WTC11 (cell line): ENCODE data around the gene GALNTL6. TPM values are rescaled to one million over a fixed set of nuclear protein-coding genes. Genes with fewer than 3 reads are reported as not detected.
A peak's percentile ranks its signal among the peaks of the same experiment; 100 is the strongest.
"Not testable (repeated sequence)": the region's sequence is repeated elsewhere in the genome, so short reads cannot be mapped to it uniquely, and the experiment has no call there.

Source experiments
- ATAC-seq: fragments of 200-7000 bp; cut with Tn5 transposase; 2 replicates; pipeline ENCODE4 v1.10.0; 2021; ENCODE audit warnings: mild to moderate bottlenecking, moderate library complexity
- CTCF ChIA-PET: fragments of 300-600 bp; sonication (Branson Sonifier 250); formaldehyde crosslinking; loops from one replicate; lab custom pipeline; 2021; ENCODE audit warnings: antibody characterized with exemption; lab: Charles Lee
- POLR2A ChIA-PET: fragments of 350-600 bp; sonication (Branson Sonifier 250); formaldehyde crosslinking; loops from one replicate; lab custom pipeline; 2021; ENCODE audit warnings: antibody characterized with exemption; lab: Charles Lee
- DNase-seq: peaks from one replicate; pipeline ENCODE4 v3.0.0; 2021; ENCODE audit warnings: low spot score
- H3K27ac Mint-ChIP-seq: 2 replicates; pipeline ENCODE4 v1.8.0; 2021; ENCODE audit warnings: mixed read lengths
- H3K27me3 Mint-ChIP-seq: 2 replicates; pipeline ENCODE4 v1.8.0; 2021; ENCODE audit warnings: low read depth, mild to moderate bottlenecking, moderate library complexity, mixed read lengths
- H3K36me3 Mint-ChIP-seq: 2 replicates; pipeline ENCODE4 v1.8.0; 2021; ENCODE audit warnings: mixed read lengths
- H3K4me1 Mint-ChIP-seq: 2 replicates; pipeline ENCODE4 v1.8.0; 2022; ENCODE audit warnings: mixed read lengths
- H3K4me3 Mint-ChIP-seq: 2 replicates; pipeline ENCODE4 v1.8.0; 2021; ENCODE audit warnings: mild to moderate bottlenecking, moderate library complexity, mixed read lengths
- H3K9me3 Mint-ChIP-seq: 2 replicates; pipeline ENCODE4 v1.8.0; 2021; ENCODE audit warnings: mixed read lengths
- ATF1 ChIP-seq: sonication (generic); formaldehyde crosslinking; IDR thresholded peaks from 2 replicates; pipeline ENCODE4 v1.8.1; 2023; ENCODE audit warnings: mild to moderate bottlenecking, moderate library complexity, missing genetic modification reagents
- CBFB ChIP-seq: sonication (generic); formaldehyde crosslinking; IDR thresholded peaks from 2 replicates; pipeline ENCODE4 v1.8.1; 2022; ENCODE audit warnings: mild to moderate bottlenecking, low read depth, missing genetic modification reagents
- HMGA2 ChIP-seq: fragments of 250-450 bp; sonication (Bioruptor Pico); IDR thresholded peaks from 2 replicates; pipeline ENCODE4 v1.4.0; 2021; ENCODE audit warnings: mild to moderate bottlenecking, moderate library complexity
- IRF2 ChIP-seq: sonication (generic); formaldehyde crosslinking; IDR thresholded peaks from 2 replicates; pipeline ENCODE4 v1.8.0; 2022; ENCODE audit warnings: low read depth, missing genetic modification reagents, borderline replicate concordance
- JAZF1 ChIP-seq: fragments of 250-450 bp; sonication (Bioruptor Pico); IDR thresholded peaks from 2 replicates; pipeline ENCODE4 v1.9.0; 2021; ENCODE audit warnings: moderate library complexity, mild to moderate bottlenecking, inconsistent platforms
- MXD4 ChIP-seq: fragments of 250-450 bp; sonication (Bioruptor Pico); IDR thresholded peaks from 2 replicates; pipeline ENCODE4 v1.8.0; 2021; ENCODE audit warnings: mild to moderate bottlenecking, moderate library complexity, borderline replicate concordance
- NR1H2 ChIP-seq: sonication (generic); formaldehyde crosslinking; IDR thresholded peaks from 2 replicates; pipeline ENCODE4 v1.9.0; 2021; ENCODE audit warnings: mild to moderate bottlenecking, moderate library complexity, missing genetic modification reagents
- NR2C2 ChIP-seq: sonication (generic); formaldehyde crosslinking; IDR thresholded peaks from 2 replicates; pipeline ENCODE4 v1.8.0; 2022; ENCODE audit warnings: mild to moderate bottlenecking, missing genetic modification reagents
- TCF7 ChIP-seq: sonication (generic); formaldehyde crosslinking; IDR thresholded peaks from 2 replicates; pipeline ENCODE4 v1.8.0; 2022; ENCODE audit warnings: mild to moderate bottlenecking, low read depth, missing genetic modification reagents, moderate library complexity
- TEAD1 ChIP-seq: sonication (generic); formaldehyde crosslinking; IDR thresholded peaks from 2 replicates; pipeline ENCODE4 v1.8.0; 2022; ENCODE audit warnings: mild to moderate bottlenecking, missing genetic modification reagents
- ZNF232 ChIP-seq: sonication (generic); formaldehyde crosslinking; IDR thresholded peaks from 2 replicates; pipeline ENCODE4 v1.8.0; 2022; ENCODE audit warnings: mild to moderate bottlenecking, missing genetic modification reagents
- ZNF263 ChIP-seq: sonication (generic); formaldehyde crosslinking; IDR thresholded peaks from 2 replicates; pipeline ENCODE4 v1.8.1; 2022; ENCODE audit warnings: low read depth, mild to moderate bottlenecking, moderate library complexity, missing genetic modification reagents
- ZNF317 ChIP-seq: sonication (generic); formaldehyde crosslinking; IDR thresholded peaks from 2 replicates; pipeline ENCODE4 v1.8.1; 2023; ENCODE audit warnings: low read depth, mild to moderate bottlenecking, moderate library complexity, missing genetic modification reagents, borderline replicate concordance
- total RNA-seq: library from RNA; stranded (reverse); gene quantifications from 3 replicates; pipeline ENCODE4 v1.2.3, GENCODE V29; 2021
- TF ChIP-seq, protein P1 (sequence below): sonication (generic); formaldehyde crosslinking; IDR thresholded peaks from 2 replicates; pipeline ENCODE4 v1.8.1; 2022; ENCODE audit warnings: low read depth, missing genetic modification reagents, borderline replicate concordance
- TF ChIP-seq, protein P2 (sequence below): sonication (generic); formaldehyde crosslinking; IDR thresholded peaks from 2 replicates; pipeline ENCODE4 v1.8.0; 2022; ENCODE audit warnings: mild to moderate bottlenecking, missing genetic modification reagents
- TF ChIP-seq, protein P3 (sequence below): sonication (generic); formaldehyde crosslinking; IDR thresholded peaks from 2 replicates; pipeline ENCODE4 v1.8.1; 2023; ENCODE audit warnings: mild to moderate bottlenecking, missing genetic modification reagents, moderate library complexity
- TF ChIP-seq, protein P4 (sequence below): fragments of 200-600 bp; IDR thresholded peaks from 2 replicates; pipeline ENCODE4 v1.8.0; 2022; ENCODE audit warnings: antibody characterized with exemption
- TF ChIP-seq, protein P5 (sequence below): sonication (generic); formaldehyde crosslinking; IDR thresholded peaks from 2 replicates; pipeline ENCODE4 v1.8.0; 2022; ENCODE audit warnings: mild to moderate bottlenecking, missing genetic modification reagents

GALNTL6 gene
- total RNA-seq, 1 experiment from 2014 or later, result 0.24 TPM

DNA sequence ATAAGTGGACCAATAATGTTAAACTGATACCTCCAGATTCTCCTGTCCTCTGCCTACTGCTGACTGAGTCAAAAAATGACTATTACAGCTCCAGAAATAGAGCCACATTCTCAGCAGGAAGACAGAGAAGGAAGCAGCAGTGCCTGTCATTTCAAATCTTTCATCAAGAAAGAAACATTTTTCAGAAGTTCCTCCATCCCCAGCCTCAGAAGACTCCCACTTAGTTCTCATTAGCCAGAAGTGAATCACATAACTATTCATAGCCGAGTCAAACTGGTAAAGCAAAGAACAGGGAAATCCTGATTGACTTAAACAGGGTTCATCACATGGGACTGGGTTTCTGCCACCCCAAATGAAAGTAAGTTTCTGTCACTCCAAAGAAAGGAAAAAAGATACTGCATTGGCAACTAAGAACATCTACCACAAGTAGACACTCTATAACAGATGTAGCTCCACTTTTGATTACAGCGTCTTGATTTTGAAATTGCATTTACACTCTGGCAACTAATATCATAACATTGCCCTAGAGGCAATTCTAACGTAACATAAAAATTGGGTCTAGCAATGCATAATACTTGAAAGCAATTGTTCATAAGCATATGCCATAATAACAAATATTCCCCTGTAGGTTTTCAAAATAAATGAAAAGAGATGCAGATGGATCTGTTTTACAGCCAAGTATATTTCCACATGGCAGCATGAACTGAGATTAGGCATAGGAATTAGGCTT is 599.8 kb downstream of the GALNTL6 start:
- no peak overlapping the region for H3K4me3 Mint-ChIP-seq
- TF ChIP-seq, protein P1, sequence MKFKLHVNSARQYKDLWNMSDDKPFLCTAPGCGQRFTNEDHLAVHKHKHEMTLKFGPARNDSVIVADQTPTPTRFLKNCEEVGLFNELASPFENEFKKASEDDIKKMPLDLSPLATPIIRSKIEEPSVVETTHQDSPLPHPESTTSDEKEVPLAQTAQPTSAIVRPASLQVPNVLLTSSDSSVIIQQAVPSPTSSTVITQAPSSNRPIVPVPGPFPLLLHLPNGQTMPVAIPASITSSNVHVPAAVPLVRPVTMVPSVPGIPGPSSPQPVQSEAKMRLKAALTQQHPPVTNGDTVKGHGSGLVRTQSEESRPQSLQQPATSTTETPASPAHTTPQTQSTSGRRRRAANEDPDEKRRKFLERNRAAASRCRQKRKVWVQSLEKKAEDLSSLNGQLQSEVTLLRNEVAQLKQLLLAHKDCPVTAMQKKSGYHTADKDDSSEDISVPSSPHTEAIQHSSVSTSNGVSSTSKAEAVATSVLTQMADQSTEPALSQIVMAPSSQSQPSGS, result no peak
- TF ChIP-seq, protein P2, sequence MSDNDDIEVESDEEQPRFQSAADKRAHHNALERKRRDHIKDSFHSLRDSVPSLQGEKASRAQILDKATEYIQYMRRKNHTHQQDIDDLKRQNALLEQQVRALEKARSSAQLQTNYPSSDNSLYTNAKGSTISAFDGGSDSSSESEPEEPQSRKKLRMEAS (CRISPR knock-in tag), result no peak
- TF ChIP-seq, protein P3, sequence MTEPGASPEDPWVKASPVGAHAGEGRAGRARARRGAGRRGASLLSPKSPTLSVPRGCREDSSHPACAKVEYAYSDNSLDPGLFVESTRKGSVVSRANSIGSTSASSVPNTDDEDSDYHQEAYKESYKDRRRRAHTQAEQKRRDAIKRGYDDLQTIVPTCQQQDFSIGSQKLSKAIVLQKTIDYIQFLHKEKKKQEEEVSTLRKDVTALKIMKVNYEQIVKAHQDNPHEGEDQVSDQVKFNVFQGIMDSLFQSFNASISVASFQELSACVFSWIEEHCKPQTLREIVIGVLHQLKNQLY (CRISPR knock-in tag), result no peak
- TF ChIP-seq ATF1 (no peak), MXD4 (CRISPR knock-in tag) (no peak), CBFB (no peak), TEAD1 (CRISPR knock-in tag) (no peak), NR1H2 (CRISPR knock-in tag) (no peak), JAZF1 (no peak), IRF2 (CRISPR knock-in tag) (no peak), ZNF317 (CRISPR knock-in tag) (no peak), ZNF232 (CRISPR knock-in tag) (no peak), TCF7 (CRISPR knock-in tag) (no peak), NR2C2 (CRISPR knock-in tag) (no peak), ZNF263 (CRISPR knock-in tag) (no peak)
- TF ChIP-seq, protein P4, sequence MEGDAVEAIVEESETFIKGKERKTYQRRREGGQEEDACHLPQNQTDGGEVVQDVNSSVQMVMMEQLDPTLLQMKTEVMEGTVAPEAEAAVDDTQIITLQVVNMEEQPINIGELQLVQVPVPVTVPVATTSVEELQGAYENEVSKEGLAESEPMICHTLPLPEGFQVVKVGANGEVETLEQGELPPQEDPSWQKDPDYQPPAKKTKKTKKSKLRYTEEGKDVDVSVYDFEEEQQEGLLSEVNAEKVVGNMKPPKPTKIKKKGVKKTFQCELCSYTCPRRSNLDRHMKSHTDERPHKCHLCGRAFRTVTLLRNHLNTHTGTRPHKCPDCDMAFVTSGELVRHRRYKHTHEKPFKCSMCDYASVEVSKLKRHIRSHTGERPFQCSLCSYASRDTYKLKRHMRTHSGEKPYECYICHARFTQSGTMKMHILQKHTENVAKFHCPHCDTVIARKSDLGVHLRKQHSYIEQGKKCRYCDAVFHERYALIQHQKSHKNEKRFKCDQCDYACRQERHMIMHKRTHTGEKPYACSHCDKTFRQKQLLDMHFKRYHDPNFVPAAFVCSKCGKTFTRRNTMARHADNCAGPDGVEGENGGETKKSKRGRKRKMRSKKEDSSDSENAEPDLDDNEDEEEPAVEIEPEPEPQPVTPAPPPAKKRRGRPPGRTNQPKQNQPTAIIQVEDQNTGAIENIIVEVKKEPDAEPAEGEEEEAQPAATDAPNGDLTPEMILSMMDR, result no peak
- TF ChIP-seq, protein P5, sequence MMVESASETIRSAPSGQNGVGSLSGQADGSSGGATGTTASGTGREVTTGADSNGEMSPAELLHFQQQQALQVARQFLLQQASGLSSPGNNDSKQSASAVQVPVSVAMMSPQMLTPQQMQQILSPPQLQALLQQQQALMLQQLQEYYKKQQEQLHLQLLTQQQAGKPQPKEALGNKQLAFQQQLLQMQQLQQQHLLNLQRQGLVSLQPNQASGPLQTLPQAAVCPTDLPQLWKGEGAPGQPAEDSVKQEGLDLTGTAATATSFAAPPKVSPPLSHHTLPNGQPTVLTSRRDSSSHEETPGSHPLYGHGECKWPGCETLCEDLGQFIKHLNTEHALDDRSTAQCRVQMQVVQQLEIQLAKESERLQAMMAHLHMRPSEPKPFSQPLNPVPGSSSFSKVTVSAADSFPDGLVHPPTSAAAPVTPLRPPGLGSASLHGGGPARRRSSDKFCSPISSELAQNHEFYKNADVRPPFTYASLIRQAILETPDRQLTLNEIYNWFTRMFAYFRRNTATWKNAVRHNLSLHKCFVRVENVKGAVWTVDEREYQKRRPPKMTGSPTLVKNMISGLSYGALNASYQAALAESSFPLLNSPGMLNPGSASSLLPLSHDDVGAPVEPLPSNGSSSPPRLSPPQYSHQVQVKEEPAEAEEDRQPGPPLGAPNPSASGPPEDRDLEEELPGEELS (CRISPR knock-in tag), result no peak
- TF ChIP-seq, all 79 proteins: peak for 0

DNA sequence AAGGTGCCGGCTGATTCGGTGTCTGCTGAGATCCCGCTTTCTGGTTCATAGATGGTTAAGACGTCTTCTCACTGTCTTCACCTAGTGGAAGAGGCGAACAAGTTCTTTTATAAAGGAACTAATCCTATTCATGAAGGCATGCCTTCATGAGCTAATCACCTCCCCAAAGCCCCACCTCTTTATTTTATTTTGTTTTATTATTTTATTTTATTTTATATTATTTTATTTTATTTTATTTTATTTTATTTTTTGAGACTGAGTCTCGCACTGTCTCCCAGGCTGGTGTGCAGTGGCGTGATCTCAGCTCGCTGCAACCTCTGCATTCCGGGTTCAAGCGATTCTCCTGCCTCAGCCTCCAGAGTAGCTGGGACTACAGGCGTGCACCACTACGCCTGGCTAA is 615.8 kb downstream of the GALNTL6 start:
- H3K4me1 Mint-ChIP-seq, POLR2A ChIA-PET, H3K27me3 Mint-ChIP-seq, CTCF ChIA-PET, H3K27ac Mint-ChIP-seq, ATAC-seq, H3K36me3 Mint-ChIP-seq, H3K4me3 Mint-ChIP-seq, DNase-seq, H3K9me3 Mint-ChIP-seq: not testable (repeated sequence)
- peak; percentile 92 for TF ChIP-seq HMGA2 (CRISPR knock-in tag)

More for the DNA sequence above, 599.8 kb downstream of the GALNTL6 start:
- ChIA-PET CTCF (no interaction called here), POLR2A (no interaction called here)
- ATAC-seq (no peak), DNase-seq (no peak)
- Mint-ChIP-seq H3K4me1 (peaks cover 15% of the 10 kb centered on the region), H3K27me3 (no peaks in the 10 kb centered on the region), H3K9me3 (no peaks in the 10 kb centered on the region), H3K36me3 (no peaks in the 10 kb centered on the region), H3K27ac (no peak overlapping the region)
